T-cell (primary cell): ENCODE data around the gene STARD3. TPM values are rescaled to one million over a fixed set of nuclear protein-coding genes. Genes with fewer than 3 reads are reported as not detected.

Experiments
- ATAC-seq, 4 experiments: fragments of 200-7000 bp in 3 of 4; fragments of 150-1000 bp in 1 of 4; cut with Tn5 transposase; replicated peaks in 1 of 4; 1 replicate in 3 of 4; 2 replicates in 1 of 4; pipeline ENCODE4 v1.10.0; 2021; ENCODE audit warnings: moderate library complexity in 3 of 4, mild to moderate bottlenecking in 2 of 4, moderate number of reproducible peaks in 1 of 4
- CTCF ChIA-PET, 2 donors: fragments of 300-600 bp; sonication (Branson Sonifier 250); formaldehyde crosslinking; loops; one replicate each; lab custom pipeline; 2022; ENCODE audit warnings: antibody characterized with exemption in 2 of 2; lab: Charles Lee
- POLR2A ChIA-PET, 2 donors: fragments of 300-600 bp; sonication (Branson Sonifier 250); formaldehyde crosslinking; loops; one replicate each; lab custom pipeline; 2022; ENCODE audit warnings: antibody characterized with exemption in 2 of 2; lab: Charles Lee
- DNase-seq, 35 experiments: peaks; one replicate each; pipeline versions ENCODE4 v3.0.0 to v3.0.0-alpha.2; 2013 to 2023
- H3K27ac ChIP-seq: one replicate; pipeline ENCODE4 v1.5.1; 2013; ENCODE audit warnings: low read length
- H3K27me3 ChIP-seq, 2 experiments: replicated peaks in 1 of 2; 1 replicate in 1 of 2; 2 replicates in 1 of 2; pipeline versions ENCODE4 v1.6.1 to v1.7.0; 2013; ENCODE audit warnings: low read length in 1 of 2, mixed read lengths in 1 of 2; ENCODE audit not compliant: control insufficient read depth in 2 of 2, insufficient read depth in 2 of 2; ENCODE audit errors: extremely low read depth in 1 of 2
- H3K36me3 ChIP-seq, 2 donors: 1 replicate in 1 of 2; 2 replicates in 1 of 2; pipeline versions ENCODE4 v1.6.1 to v1.7.0; 2013; ENCODE audit warnings: low read length in 1 of 2; ENCODE audit not compliant: control insufficient read depth in 2 of 2, insufficient read depth in 1 of 2; ENCODE audit errors: extremely low read depth in 1 of 2
- H3K4me1 ChIP-seq, 2 experiments: 1 replicate in 1 of 2; 2 replicates in 1 of 2; pipeline versions ENCODE4 v1.6.1 to v1.7.0; 2013; ENCODE audit warnings: low read length in 2 of 2, mixed read lengths in 1 of 2; ENCODE audit not compliant: insufficient read depth in 2 of 2, control insufficient read depth in 1 of 2; ENCODE audit errors: extremely low read depth in 1 of 2
- H3K4me3 ChIP-seq, 2 donors: 1 replicate in 1 of 2; 2 replicates in 1 of 2; pipeline versions ENCODE4 v1.5.1 to v1.7.0; 2013; ENCODE audit warnings: mild to moderate bottlenecking in 2 of 2, low read length in 1 of 2, moderate library complexity in 1 of 2; ENCODE audit not compliant: control insufficient read depth in 1 of 2; ENCODE audit errors: extremely low read depth in 1 of 2
- H3K9me3 ChIP-seq: 2 replicates; pipeline ENCODE4 v1.7.0; 2013
- H3K27ac Mint-ChIP-seq, 2 donors: one replicate each; pipeline ENCODE4 v1.8.0; 2020 to 2021; ENCODE audit warnings: mild to moderate bottlenecking in 2 of 2, mixed read lengths in 2 of 2
- H3K27me3 Mint-ChIP-seq, 2 donors: one replicate each; pipeline ENCODE4 v1.8.0; 2021 to 2022; ENCODE audit warnings: mixed read lengths in 2 of 2
- H3K36me3 Mint-ChIP-seq: one replicate; pipeline ENCODE4 v1.8.0; 2021; ENCODE audit warnings: mixed read lengths
- H3K4me1 Mint-ChIP-seq, 3 donors: one replicate each; pipeline ENCODE4 v1.8.0; 2020 to 2022; ENCODE audit warnings: mixed read lengths in 3 of 3, mild to moderate bottlenecking in 1 of 3
- H3K4me3 Mint-ChIP-seq, 3 donors: one replicate each; pipeline ENCODE4 v1.8.0; 2020 to 2022; ENCODE audit warnings: mild to moderate bottlenecking in 3 of 3, mixed read lengths in 3 of 3, moderate library complexity in 3 of 3
- H3K9me3 Mint-ChIP-seq, 3 donors: one replicate each; pipeline ENCODE4 v1.8.0; 2020 to 2022; ENCODE audit warnings: mixed read lengths in 3 of 3
- WGBS: methylation state at CpG from one replicate; pipeline ENCODE4 v1.1.5; 2013; ENCODE audit warnings: missing lambda C conversion rate; ENCODE audit not compliant: insufficient coverage; 5-methylcytosine and 5-hydroxymethylcytosine counted together
- total RNA-seq, 35 experiments: library from RNA in 6 of 35; stranded (reverse) in 6 of 35; fragments of 120-200 nt in 1 of 35; gene quantifications; one replicate each; pipeline versions ENCODE4 v1.2.1 to v1.2.4 and lab custom pipeline; 2013 to 2026

Gene STARD3
- total RNA-seq, 5 donors from 2014 or later (not counting 1 experiment from before 2014, with no cell fraction given): 81.3 to 146 (median 99.7) TPM

DNA sequence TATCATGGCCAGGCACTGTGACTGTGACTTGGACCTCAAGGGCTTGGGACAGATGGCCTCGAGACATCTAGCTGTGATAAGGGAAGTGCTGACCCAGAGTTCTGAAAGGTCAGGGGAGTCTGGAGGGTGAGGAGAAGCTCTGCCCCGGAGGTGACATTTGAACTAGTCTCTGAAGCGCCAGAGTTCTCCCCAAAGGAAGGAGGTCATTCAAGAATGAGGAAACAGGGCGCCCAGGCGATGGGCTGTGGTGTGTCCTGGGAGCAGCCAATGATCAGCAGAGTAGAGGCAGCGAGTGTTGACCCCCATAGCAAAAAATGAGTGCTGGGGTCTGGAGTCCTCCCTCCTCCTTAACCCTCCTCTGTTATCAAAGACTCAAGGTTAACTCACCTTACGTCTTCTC, 4.9 kb downstream of the STARD3 start:
- Mint-ChIP-seq H3K27me3 (no peaks in the 10 kb centered on the region), H3K36me3 (no peaks in the 10 kb centered on the region), H3K4me3 (no peak overlapping the region), H3K27ac (no peak overlapping the region), H3K4me1 (peaks cover 73 to 82% (median 79%) of the 10 kb centered on the region in 3 donors), H3K9me3 (no peaks in the 10 kb centered on the region)
- Histone ChIP-seq H3K4me3 (no peak overlapping the region), H3K4me1 (peaks cover 27 to 82% of the 10 kb centered on the region in 2 experiments), H3K27ac (no peak overlapping the region), H3K27me3 (no peaks in the 10 kb centered on the region), H3K9me3 (no peaks in the 10 kb centered on the region), H3K36me3 (peaks cover 4% of the 10 kb centered on the region in 2 donors)
- WGBS: 71% methylated on average over 3 of the region's 7 CpGs
- POLR2A ChIA-PET: no interaction called here
- DNase-seq (no peak), ATAC-seq (no peak)
- CTCF ChIA-PET: interaction anchor here (0.5 to 2.0 kb wide), 3 partner anchors 12 to 332 kb away, joined by 3 to 4 read pairs (median 3); no protein-coding TSS in a partner anchor

- H3K4me1 ChIP-seq: peaks cover 27 to 87% of the 10 kb centered on the region in 2 experiments
- POLR2A ChIA-PET: no interaction called here
- peak overlapping the region; percentile 49 to 65 for H3K27ac Mint-ChIP-seq
Observed at GRCh38 chr17:39642291-39643074, 5.5 kb downstream of the STARD3 start.

DNA sequence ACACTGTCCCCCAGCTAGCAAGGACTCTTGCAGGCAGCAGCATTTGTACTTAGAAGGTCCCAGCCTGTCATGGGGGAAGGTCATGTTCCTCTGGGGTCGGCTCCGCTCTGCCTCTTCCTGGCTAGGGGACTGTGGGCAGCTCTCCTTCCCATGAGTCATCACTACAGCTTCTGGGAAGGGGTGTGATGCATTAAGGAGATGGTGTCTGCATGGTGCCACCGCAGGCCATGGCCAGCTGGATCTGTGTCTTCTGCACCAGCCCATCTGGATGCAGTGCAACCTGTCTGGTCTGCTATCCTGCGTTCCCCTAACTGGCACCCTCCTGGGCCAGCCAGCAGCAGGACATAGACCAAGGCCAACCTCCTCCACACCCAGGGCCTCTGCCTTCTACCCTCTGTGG, 6.3 kb downstream of the STARD3 start:
- WGBS: 84% methylated on average over 4 of the region's 4 CpGs
- DNase-seq (no peak), ATAC-seq (no peak)
- no peak overlapping the region for H3K4me3 ChIP-seq
- no peaks in the 10 kb centered on the region for H3K9me3 Mint-ChIP-seq
- no peak overlapping the region for H3K27ac Mint-ChIP-seq
- H3K27me3 Mint-ChIP-seq: no peaks in the 10 kb centered on the region
- H3K4me1 Mint-ChIP-seq: peaks cover 65 to 76% (median 75%) of the 10 kb centered on the region in 3 donors
- POLR2A ChIA-PET: no interaction called here
- no peaks in the 10 kb centered on the region for H3K36me3 Mint-ChIP-seq
- no peak overlapping the region for H3K27ac ChIP-seq
- no peaks in the 10 kb centered on the region for H3K27me3 ChIP-seq
- H3K9me3 ChIP-seq: no peaks in the 10 kb centered on the region
- H3K4me1 ChIP-seq: peaks cover 21 to 80% of the 10 kb centered on the region in 2 experiments
- CTCF ChIA-PET: interaction anchor here (0.5 to 2.0 kb wide), 2 partner anchors 11 to 317 kb away, joined by 4 to 5 read pairs; no protein-coding TSS in a partner anchor
- peak overlapping the region in 1 of 3 donors; percentile 8 for H3K4me3 Mint-ChIP-seq
- peaks cover 2 to 4% of the 10 kb centered on the region in 2 donors for H3K36me3 ChIP-seq

More at GRCh38 chr17:39642291-39643074, 5.5 kb downstream of the STARD3 start:
- Mint-ChIP-seq H3K4me3 (peak overlapping the region in 2 of 3 donors; percentile 21 to 25), H3K9me3 (no peaks in the 10 kb centered on the region), H3K4me1 (peaks cover 71 to 81% (median 79%) of the 10 kb centered on the region in 3 donors), H3K36me3 (no peaks in the 10 kb centered on the region), H3K27me3 (no peaks in the 10 kb centered on the region)
- no peak for DNase-seq
- WGBS: 85% methylated on average over 9 of the region's 9 CpGs
- CTCF ChIA-PET: interaction anchor here in 1 of 2 donors (2.0 kb wide), 1 partner anchor 11 kb away, joined by 4 read pairs; no protein-coding TSS in a partner anchor
- Histone ChIP-seq H3K36me3 (peaks cover 4% of the 10 kb centered on the region in 2 donors), H3K4me3 (no peak overlapping the region), H3K27ac (no peak overlapping the region), H3K27me3 (no peaks in the 10 kb centered on the region), H3K9me3 (no peaks in the 10 kb centered on the region)
- no peak for ATAC-seq

DNA sequence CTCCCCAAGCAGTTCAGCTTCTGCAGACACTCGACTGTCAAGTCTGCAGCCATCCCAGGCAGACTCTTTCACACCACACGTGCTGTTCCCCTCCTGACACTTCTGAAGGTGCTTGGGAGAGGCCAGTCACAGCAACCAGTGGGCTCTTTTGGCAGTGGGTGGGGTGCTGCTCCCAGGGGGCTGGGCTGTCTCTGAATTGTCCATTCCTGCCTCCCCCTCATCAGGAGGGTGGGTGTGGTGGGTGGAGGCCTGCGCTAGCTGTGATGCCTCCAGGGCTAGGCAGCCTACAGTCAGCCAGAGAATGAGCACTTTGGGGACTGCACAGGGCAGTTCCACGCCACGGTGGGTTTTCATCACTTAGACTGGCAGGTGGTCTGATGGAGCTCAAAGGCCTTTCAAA, 10.3 kb downstream of the STARD3 start:
- H3K36me3 Mint-ChIP-seq: peaks cover 12% of the 10 kb centered on the region
- ChIA-PET CTCF (interaction anchor here in 1 of 2 donors (1.8 kb wide), 1 partner anchor 26 kb away, joined by 6 read pairs; no protein-coding TSS in a partner anchor), POLR2A (no interaction called here)
- DNase-seq: no peak
- no peaks in the 10 kb centered on the region for H3K27me3 Mint-ChIP-seq
- WGBS: 71% methylated on average over 3 of the region's 5 CpGs
- peaks cover 2 to 47% of the 10 kb centered on the region in 2 experiments for H3K4me1 ChIP-seq
- H3K9me3 Mint-ChIP-seq: no peaks in the 10 kb centered on the region
- ATAC-seq: no peak
- H3K27ac ChIP-seq: no peak overlapping the region
- no peaks in the 10 kb centered on the region for H3K27me3 ChIP-seq
- peaks cover 9 to 10% of the 10 kb centered on the region in 2 donors for H3K36me3 ChIP-seq
- H3K4me1 Mint-ChIP-seq: peaks cover 55 to 67% (median 64%) of the 10 kb centered on the region in 3 donors
- no peaks in the 10 kb centered on the region for H3K9me3 ChIP-seq
- H3K27ac Mint-ChIP-seq: no peak overlapping the region
- no peak overlapping the region for H3K4me3 ChIP-seq
- H3K4me3 Mint-ChIP-seq: no peak overlapping the region

GRCh38 chr17:39648616-39649366, 11.8 kb downstream of the STARD3 start:
- DNase-seq (no peak), ATAC-seq (no peak)
- peak overlapping the region; percentile 8 to 37 for H3K27ac Mint-ChIP-seq
- Histone ChIP-seq H3K4me3 (no peak overlapping the region), H3K36me3 (peaks cover 8 to 13% of the 10 kb centered on the region in 2 donors), H3K4me1 (peaks cover 0 to 46% of the 10 kb centered on the region in 2 experiments), H3K9me3 (no peaks in the 10 kb centered on the region), H3K27me3 (no peaks in the 10 kb centered on the region), H3K27ac (no peak overlapping the region)
- POLR2A ChIA-PET: no interaction called here
- 97% methylated on average over 5 of the region's 15 CpGs for WGBS
- H3K9me3 Mint-ChIP-seq: no peaks in the 10 kb centered on the region
- CTCF ChIA-PET: interaction anchor here in 1 of 2 donors (0.9 to 1.8 kb wide), 2 partner anchors 24 to 27 kb away, joined by 4 to 6 read pairs; no protein-coding TSS in a partner anchor
- H3K4me3 Mint-ChIP-seq: no peak overlapping the region
- peaks cover 15% of the 10 kb centered on the region for H3K36me3 Mint-ChIP-seq
- no peaks in the 10 kb centered on the region for H3K27me3 Mint-ChIP-seq
- H3K4me1 Mint-ChIP-seq: peaks cover 47 to 62% (median 61%) of the 10 kb centered on the region in 3 donors

DNA sequence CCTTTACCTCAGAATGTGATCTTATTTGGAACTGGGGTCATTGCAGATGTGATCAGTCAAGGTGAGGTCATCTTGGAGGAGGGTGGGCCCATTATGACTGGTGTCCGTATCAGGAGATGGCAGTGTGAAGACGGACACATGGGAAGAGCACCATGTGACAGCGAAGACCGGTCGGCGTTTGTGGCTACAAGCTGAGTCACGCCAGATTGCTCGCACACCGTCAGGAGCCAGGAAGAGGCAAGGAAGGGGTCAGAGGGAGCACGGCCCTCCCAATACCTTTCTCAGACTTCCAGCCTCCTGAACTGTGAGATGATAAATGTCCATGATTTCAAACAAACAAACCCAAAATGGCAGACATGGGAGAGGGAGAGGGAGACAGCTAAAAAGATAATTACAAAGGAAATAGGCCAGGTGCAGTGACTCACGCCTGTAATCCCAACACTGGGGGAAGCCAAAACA, 13.2 kb downstream of the STARD3 start:
- DNase-seq (no peak), ATAC-seq (no peak)
- POLR2A ChIA-PET: no interaction called here
- Mint-ChIP-seq H3K4me3 (no peak overlapping the region), H3K27me3 (no peaks in the 10 kb centered on the region), H3K36me3 (peaks cover 16% of the 10 kb centered on the region), H3K4me1 (peaks cover 48 to 60% (median 59%) of the 10 kb centered on the region in 3 donors), H3K9me3 (no peaks in the 10 kb centered on the region), H3K27ac (peak overlapping the region in 1 of 2 donors; percentile 30)
- Histone ChIP-seq H3K36me3 (peaks cover 8 to 22% of the 10 kb centered on the region in 2 donors), H3K27ac (no peak overlapping the region), H3K27me3 (no peaks in the 10 kb centered on the region), H3K9me3 (no peaks in the 10 kb centered on the region), H3K4me1 (peaks cover 0 to 44% of the 10 kb centered on the region in 2 experiments), H3K4me3 (no peak overlapping the region)
- 93% methylated on average over 7 of the region's 11 CpGs for WGBS
- CTCF ChIA-PET: interaction anchor here (0.6 to 1.2 kb wide), 2 partner anchors 27 to 32 kb away, joined by 4 to 5 read pairs; no protein-coding TSS in a partner anchor
